Transverse colon (tissue), 4 donors: ENCODE results near the gene ERN2. TPM values are rescaled to one million over a fixed set of nuclear protein-coding genes. Genes with fewer than 3 reads are reported as not detected.

Source experiments
- total RNA-seq, 4 donors: library from RNA; depleted of rRNA; stranded (reverse); fragments of >200 nt; gene quantifications; one replicate each; pipeline ENCODE4 v1.1.0, GENCODE V29; 2016

ERN2 gene
- total RNA-seq, 4 donors from 2014 or later: 114 to 408 (median 168) TPM

Other genes with a start within 250 kb of the ERN2 start
- 10 to 100 TPM; 21.7 to 51.8 (median 36.9) TPM for gene GGA2, start 202.7 kb downstream of the ERN2 start, total RNA-seq
- 10 to 100 TPM in 3 of 4 donors, 1 to 10 TPM in 1; 9.4 to 88.2 (median 14.3) TPM for gene EARS2, start 155.9 kb downstream of the ERN2 start, total RNA-seq
- gene UBFD1, start 155.5 kb downstream of the ERN2 start, total RNA-seq: 100 to 1,000 TPM in 2 of 4 donors, 10 to 100 TPM in 2; 34.3 to 186 (median 80.6) TPM
- gene NDUFAB1, start 116.9 kb downstream of the ERN2 start, total RNA-seq: 100 to 1,000 TPM in 2 of 4 donors, 10 to 100 TPM in 2; 73.3 to 142 (median 108) TPM
- 10 to 100 TPM in 1 of 4 donors, 1 to 10 TPM in 3; 1.4 to 10.6 (median 8.0) TPM for gene PALB2, start 71.9 kb downstream of the ERN2 start, total RNA-seq
- 10 to 100 TPM in 3 of 4 donors, 1 to 10 TPM in 1; 8.0 to 52.2 (median 37.5) TPM for gene DCTN5, start 71.8 kb downstream of the ERN2 start, total RNA-seq
- 10 to 100 TPM in 1 of 4 donors, 1 to 10 TPM in 3; 1.5 to 20.1 (median 4.3) TPM for gene PLK1, start 34.3 kb downstream of the ERN2 start, total RNA-seq
- 100 to 1,000 TPM in 2 of 4 donors, 10 to 100 TPM in 2; 90.9 to 264 (median 122) TPM for gene CHP2, start 41.8 kb upstream of the ERN2 start, total RNA-seq
- 10 to 100 TPM in 2 of 4 donors, 1 to 10 TPM in 2; 9.0 to 28.3 (median 15.2) TPM for gene PRKCB, start 122.8 kb upstream of the ERN2 start, total RNA-seq